SK-N-MC (cell line): ENCODE measurements around the gene DNAJC5.

Experiments used
- EZH2 ChIP-seq: fragments of 200-600 bp; sonication (generic); IDR thresholded peaks from one replicate; pipeline ENCODE4 v1.6.1; 2017; ENCODE audit warnings: antibody characterized with exemption
- FOXP2 ChIP-seq: optimal IDR thresholded peaks from 2 replicates; pipeline ENCODE3; 2011; ENCODE audit warnings: mild to moderate bottlenecking, moderate library complexity; ENCODE audit not compliant: insufficient read depth; ENCODE audit errors: extremely low read length, control extremely low read depth
- POLR2AphosphoS5 ChIP-seq: IDR thresholded peaks from 2 replicates; pipeline ENCODE4 v1.6.1; 2012; ENCODE audit warnings: mild to moderate bottlenecking, low read depth, low read length, borderline replicate concordance

DNA sequence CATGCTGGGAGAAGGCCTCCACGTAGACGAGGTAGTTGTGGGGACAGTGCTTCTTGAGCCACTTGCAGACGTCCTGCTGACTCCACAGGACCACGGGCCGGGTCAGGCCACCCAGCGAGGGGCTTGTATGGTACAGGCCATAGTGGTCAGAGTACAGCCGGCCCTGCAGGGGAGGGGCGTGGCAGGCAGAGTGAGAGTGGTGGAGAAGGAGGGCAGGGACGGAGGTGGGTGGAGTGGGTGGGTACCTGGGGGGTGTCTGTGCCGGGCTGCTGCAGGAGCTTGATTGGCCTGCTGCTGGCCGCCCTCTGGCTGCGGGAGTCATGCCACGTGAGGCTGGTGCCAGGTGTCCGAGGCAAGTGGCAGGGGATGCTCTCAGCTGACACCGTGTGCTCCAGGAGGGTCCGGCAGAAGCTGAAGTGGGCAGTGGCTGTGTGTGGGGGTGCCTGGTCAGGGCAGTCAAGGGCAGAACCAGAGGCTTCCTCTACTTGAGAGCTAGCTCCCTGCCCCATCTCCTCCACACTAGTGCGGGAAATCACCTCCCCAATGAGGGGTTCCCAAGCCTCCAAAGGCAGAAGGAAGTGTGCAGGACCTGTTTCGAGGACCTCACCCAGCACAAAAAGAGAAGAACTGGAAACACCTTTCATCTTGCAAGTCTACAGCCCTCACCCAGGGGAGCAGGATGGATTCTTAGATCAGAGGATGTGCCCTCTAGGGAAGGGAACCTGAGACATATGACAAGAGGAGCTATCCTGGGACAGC is 82.2 kb downstream of the DNAJC5 start:
- TF ChIP-seq EZH2, result no peak
- TF ChIP-seq POLR2AphosphoS5, result no peak
- no peak for TF ChIP-seq FOXP2
